Upper lobe of left lung (tissue), 4 donors: ENCODE measurements around the gene CXCL12.

Experiments used
- CTCF ChIP-seq, 6 experiments: fragments of 450-650 bp in 4 of 6; fragments of 200-600 bp in 2 of 6; sonication (generic) in 2 of 6; IDR thresholded peaks; one replicate each; pipeline ENCODE4 v1.5.1; 2016 to 2019; ENCODE audit warnings: antibody characterized with exemption in 6 of 6
- EP300 ChIP-seq, 4 donors: sonication (generic); formaldehyde crosslinking; IDR thresholded peaks; one replicate each; pipeline ENCODE4 v1.5.1; 2017; ENCODE audit warnings: antibody characterized with exemption in 4 of 4, control low read depth in 2 of 4

DNA sequence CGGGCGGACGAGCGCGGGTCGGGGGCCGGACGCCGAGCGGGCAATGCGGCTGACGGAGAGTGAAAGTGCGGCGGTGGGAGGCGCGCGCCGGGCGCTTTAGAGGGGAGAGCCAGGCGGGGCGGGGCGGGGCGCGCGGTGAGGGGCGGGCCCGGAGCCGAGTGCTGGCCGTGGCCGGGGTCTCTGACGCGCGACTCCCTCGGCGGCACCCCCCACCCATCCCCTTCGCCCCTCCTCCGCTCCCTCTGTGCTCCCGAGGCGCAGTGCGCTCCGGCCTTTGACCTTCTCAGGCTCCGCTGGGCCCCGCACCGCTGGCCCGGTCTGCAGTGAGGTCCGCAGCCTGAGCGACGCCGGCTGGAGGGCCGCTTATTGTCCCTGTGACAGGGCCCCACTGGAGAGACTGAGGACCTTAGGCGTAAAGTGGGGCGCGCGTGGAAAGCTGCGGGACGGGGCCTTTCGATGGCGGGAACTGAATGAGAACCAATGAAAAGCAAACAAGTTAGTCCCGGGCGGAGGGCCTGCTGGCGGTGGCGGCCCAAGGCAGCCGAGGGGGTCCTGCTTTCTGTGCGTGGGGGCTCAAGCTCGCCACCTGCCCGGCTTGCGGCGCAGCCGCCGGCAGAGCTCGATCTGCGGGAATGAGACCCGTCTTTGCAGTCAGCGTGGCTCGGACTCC lies at the start of gene CXCL12:
- TF ChIP-seq CTCF (IDR thresholded peaks at IDR 0.05) (no peak), EP300 (IDR thresholded peaks at IDR 0.05) (no peak)
